Cardiac muscle cell (in vitro differentiated cells and primary cell): Measurements from ENCODE around the gene EPN3. TPM values are rescaled to one million over a fixed set of nuclear protein-coding genes. Genes with fewer than 3 reads are reported as not detected.

Experiments used
- DNase-seq, 2 donors: peaks; one replicate each; pipeline versions ENCODE4 v3.0.0 to v3.0.0-alpha.2; 2010 to 2017; ENCODE audit warnings: low read depth in 1 of 2, low spot score in 1 of 2
- H3K27ac ChIP-seq: fragments of 200-600 bp; sonication (generic); 2 replicates; pipeline ENCODE4 v1.5.1; 2016
- H3K27me3 ChIP-seq: fragments of 200-600 bp; sonication (generic); 2 replicates; pipeline ENCODE4 v1.6.0; 2016; ENCODE audit warnings: control low read depth
- H3K36me3 ChIP-seq: fragments of 200-600 bp; sonication (generic); 2 replicates; pipeline ENCODE4 v1.5.1; 2016; ENCODE audit warnings: control low read depth
- H3K4me1 ChIP-seq: fragments of 200-600 bp; sonication (generic); 2 replicates; pipeline ENCODE4 v1.8.1; 2017; ENCODE audit warnings: low read depth, mild to moderate bottlenecking, mixed run types
- H3K4me3 ChIP-seq: fragments of 200-600 bp; sonication (generic); 2 replicates; pipeline ENCODE4 v1.5.1; 2016; ENCODE audit warnings: mild to moderate bottlenecking
- H3K9me3 ChIP-seq: fragments of 200-600 bp; sonication (generic); 2 replicates; pipeline ENCODE4 v1.5.1; 2017; ENCODE audit warnings: low read depth, mild to moderate bottlenecking, control low read depth
- CTCF ChIP-seq: IDR thresholded peaks from 2 replicates; pipeline ENCODE4 v1.5.1; 2012; ENCODE audit warnings: low read depth, mild to moderate bottlenecking, low read length
- polyA plus RNA-seq: library from polyadenylated mRNA; unstranded; fragments of >200 nt; fragmentation: Nextera tagmentation; extraction: Ambion mirVana; gene quantifications from 2 replicates; pipeline ENCODE4 v1.2.1, GENCODE V29; 2016
- total RNA-seq: library from RNA; depleted of rRNA; stranded (reverse); fragments of >200 nt; gene quantifications from 2 replicates; pipeline ENCODE4 v1.2.3, GENCODE V29; 2016

The EPN3 gene
- total and polyA plus RNA-seq, 2 experiments from 2014 or later: 1.9 to 3.1 TPM

DNA sequence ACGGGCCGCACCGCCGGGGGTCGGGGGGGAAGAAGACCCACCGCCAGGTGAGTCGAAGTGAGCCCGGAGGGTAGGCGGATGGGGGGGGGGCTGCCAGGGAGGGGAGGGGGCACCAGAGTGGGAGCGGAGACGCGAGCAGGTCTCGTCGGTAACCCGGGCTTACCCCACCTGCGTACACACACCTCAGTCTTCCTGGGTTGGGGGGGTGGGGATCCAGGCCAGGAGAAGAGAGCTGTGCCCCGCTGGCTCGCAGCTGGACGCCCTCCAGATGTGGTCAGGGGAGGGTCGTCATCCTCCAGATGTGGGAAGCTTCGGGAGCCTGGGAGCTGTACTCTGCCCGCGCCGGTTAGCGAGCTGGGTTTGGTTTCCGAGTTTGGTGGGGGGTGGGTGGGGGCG lies 29.2 kb downstream of the EPN3 start:
- peak overlapping the region; percentile 64 for H3K4me3 ChIP-seq

GRCh38 chr17:50562242-50563091 lies 29.9 kb downstream of the EPN3 start:
- H3K4me3 ChIP-seq: peak overlapping the region; percentile 64
- no peaks in the 10 kb centered on the region for H3K9me3 ChIP-seq
- H3K27me3 ChIP-seq: peaks cover 50% of the 10 kb centered on the region
- H3K4me1 ChIP-seq: peaks cover 37% of the 10 kb centered on the region
- no peaks in the 10 kb centered on the region for H3K36me3 ChIP-seq
- H3K27ac ChIP-seq: no peak overlapping the region
- TF ChIP-seq CTCF: no peak
- DNase-seq: no peak

More for the DNA sequence above, 29.2 kb downstream of the EPN3 start:
- peaks cover 50% of the 10 kb centered on the region for H3K27me3 ChIP-seq
- H3K27ac ChIP-seq: no peak overlapping the region
- no peaks in the 10 kb centered on the region for H3K36me3 ChIP-seq
- DNase-seq: no peak
- no peak for TF ChIP-seq CTCF
- peaks cover 37% of the 10 kb centered on the region for H3K4me1 ChIP-seq
- no peaks in the 10 kb centered on the region for H3K9me3 ChIP-seq

DNA sequence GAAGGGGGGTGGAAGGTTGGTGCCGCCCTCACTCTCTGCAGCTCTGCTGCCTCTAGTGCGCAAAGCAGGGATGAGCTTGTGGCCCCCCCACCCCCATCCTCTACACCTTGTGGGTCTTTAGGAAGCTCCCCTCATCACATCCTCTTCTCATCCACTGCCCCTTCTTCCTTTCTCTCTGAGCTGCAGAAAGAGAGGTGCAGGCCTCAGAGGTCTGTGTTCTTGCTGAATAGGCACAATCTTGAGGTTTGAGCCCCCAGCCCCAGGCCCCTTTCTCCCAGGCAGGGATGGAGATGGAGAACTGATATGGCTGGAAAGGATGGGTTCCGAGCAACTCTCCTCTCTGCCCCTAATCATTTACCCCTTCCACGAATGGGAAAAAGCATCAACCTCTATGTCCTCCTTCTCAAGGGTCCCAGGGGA lies 30.6 kb downstream of the EPN3 start:
- TF ChIP-seq CTCF: no peak
- H3K4me3 ChIP-seq: peak overlapping the region; percentile 64

DNA sequence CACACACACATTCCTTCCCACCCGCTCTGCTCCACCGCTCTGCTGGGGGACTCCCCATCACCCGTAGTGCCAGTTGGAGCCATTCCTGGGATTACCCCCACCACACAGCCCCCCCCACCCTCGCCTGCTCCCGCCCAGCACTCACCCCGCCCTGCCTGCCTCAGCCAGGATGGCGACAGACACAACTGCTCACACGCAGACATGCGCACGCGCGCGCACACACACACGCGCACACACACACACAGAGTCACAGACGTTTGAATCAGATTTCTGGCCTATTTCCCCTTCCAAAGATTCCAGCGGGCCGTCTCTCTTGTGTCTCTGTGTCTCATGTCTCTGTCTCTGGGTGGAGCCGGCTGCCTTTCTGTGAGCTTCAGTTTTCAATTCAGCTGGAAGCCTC lies 32.4 kb downstream of the EPN3 start:
- Histone ChIP-seq H3K27ac (no peak overlapping the region), H3K36me3 (no peaks in the 10 kb centered on the region), H3K4me1 (peaks cover 42% of the 10 kb centered on the region), H3K4me3 (no peak overlapping the region), H3K9me3 (no peaks in the 10 kb centered on the region), H3K27me3 (peaks cover 31% of the 10 kb centered on the region)
- TF ChIP-seq CTCF: no peak
- peak in 1 of 2 donors; percentile 86 for DNase-seq

More for the DNA sequence above, 30.6 kb downstream of the EPN3 start:
- peaks cover 37% of the 10 kb centered on the region for H3K4me1 ChIP-seq
- no peaks in the 10 kb centered on the region for H3K36me3 ChIP-seq
- H3K9me3 ChIP-seq: no peaks in the 10 kb centered on the region
- no peak for DNase-seq
- no peak overlapping the region for H3K27ac ChIP-seq
- H3K27me3 ChIP-seq: peaks cover 47% of the 10 kb centered on the region

DNA sequence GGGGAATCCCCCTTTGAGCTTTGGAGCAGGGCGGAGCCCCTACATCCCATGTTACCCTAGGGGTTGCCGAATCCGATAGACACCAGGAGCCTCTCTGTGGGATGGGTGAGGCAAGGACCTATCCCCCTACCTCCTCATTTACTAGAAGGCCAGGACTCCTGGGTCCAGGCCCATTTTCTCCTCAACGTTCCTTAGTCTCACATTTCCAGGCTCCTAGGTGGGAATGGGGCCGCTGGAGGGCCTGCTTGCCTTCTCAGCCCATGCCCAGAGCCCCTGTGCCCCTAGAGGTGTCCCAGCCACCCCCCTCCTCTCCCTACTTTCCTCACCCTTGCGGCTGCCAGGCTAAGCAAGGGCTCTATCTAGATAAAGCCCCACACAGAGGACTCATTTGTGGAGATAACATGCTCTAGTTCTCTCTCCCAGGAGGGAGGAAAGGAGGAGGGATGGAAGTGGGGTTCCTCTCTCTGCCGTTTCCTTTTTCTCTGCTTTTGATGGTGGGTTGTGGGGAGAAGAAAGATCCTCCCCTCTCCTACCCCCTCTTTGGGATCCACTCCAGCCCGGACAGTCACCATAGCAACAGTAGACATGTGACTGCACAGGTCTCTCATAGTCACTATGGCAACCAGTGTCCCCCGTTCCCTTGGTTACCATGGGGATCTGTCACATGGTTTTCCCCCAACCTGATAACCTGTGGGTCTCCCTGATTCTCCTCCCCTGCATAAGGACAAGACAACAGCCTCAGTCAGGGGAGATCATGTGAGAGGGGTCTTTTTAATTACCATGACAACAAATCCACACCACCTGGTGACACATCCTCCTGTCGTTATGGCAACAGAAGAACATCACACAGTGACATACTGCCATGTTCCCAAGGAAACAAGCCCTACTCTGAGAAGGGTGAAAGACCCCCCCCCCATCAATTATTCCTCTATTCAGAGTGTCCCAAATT lies 33.1 kb downstream of the EPN3 start:
- Histone ChIP-seq H3K36me3 (no peaks in the 10 kb centered on the region), H3K4me3 (no peak overlapping the region), H3K27me3 (peaks cover 29% of the 10 kb centered on the region), H3K27ac (no peak overlapping the region), H3K9me3 (no peaks in the 10 kb centered on the region), H3K4me1 (peaks cover 49% of the 10 kb centered on the region)
- peak in 1 of 2 donors; percentile 28 for DNase-seq
- TF ChIP-seq CTCF: no peak
